ENCODE data around the gene LEMD2.

The LEMD2 gene

DNA sequence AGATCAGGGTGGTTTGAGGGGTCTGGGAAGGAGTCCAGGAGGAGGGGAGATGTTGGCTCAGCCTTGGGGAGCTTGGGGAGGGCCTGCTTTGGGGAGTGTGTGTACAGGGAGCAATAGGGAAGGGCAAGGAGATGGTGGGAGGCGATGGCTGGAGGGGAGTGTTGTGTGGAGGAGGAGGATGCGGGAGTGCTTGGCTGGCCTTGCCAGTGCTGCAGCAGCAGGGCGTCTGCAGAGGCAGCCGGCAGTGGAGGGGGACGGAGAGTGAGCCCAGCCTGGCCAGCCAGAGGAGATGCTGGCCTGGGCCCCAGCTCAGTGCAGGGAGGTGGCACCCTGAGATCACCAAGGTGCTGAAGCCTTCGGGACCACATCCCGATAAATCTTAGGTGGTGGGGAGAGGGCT lies 46.1 kb downstream of the LEMD2 start (continued):
- TF ChIP-seq, protein P1, sequence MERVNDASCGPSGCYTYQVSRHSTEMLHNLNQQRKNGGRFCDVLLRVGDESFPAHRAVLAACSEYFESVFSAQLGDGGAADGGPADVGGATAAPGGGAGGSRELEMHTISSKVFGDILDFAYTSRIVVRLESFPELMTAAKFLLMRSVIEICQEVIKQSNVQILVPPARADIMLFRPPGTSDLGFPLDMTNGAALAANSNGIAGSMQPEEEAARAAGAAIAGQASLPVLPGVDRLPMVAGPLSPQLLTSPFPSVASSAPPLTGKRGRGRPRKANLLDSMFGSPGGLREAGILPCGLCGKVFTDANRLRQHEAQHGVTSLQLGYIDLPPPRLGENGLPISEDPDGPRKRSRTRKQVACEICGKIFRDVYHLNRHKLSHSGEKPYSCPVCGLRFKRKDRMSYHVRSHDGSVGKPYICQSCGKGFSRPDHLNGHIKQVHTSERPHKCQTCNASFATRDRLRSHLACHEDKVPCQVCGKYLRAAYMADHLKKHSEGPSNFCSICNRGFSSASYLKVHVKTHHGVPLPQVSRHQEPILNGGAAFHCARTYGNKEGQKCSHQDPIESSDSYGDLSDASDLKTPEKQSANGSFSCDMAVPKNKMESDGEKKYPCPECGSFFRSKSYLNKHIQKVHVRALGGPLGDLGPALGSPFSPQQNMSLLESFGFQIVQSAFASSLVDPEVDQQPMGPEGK (tag by site-specific recombination; IDR thresholded peaks at IDR 0.05) = no peak; the same call in 1 of the 2 replicates
- TF ChIP-seq ZNF223 (tag by site-specific recombination; IDR thresholded peaks at IDR 0.05) (no peak), KLF10 (tag by site-specific recombination; IDR thresholded peaks at IDR 0.05) (no peak), ZNF16 (tag by site-specific recombination; IDR thresholded peaks at IDR 0.05; ENCODE audit: low read depth) (no peak), ZNF184 (tag by site-specific recombination; IDR thresholded peaks at IDR 0.05) (no peak), EGR2 (tag by site-specific recombination; IDR thresholded peaks at IDR 0.05; ENCODE audit: low read depth) (peak; percentile 86), ZNF510 (tag by site-specific recombination; IDR thresholded peaks at IDR 0.05; ENCODE audit: insufficient replicate concordance) (no peak), WT1 (tag by site-specific recombination; IDR thresholded peaks at IDR 0.05) (peak; percentile 83), ZNF677 (tag by site-specific recombination; IDR thresholded peaks at IDR 0.05) (no peak), ZNF785 (tag by site-specific recombination; IDR thresholded peaks at IDR 0.05) (no peak), ZNF664 (tag by site-specific recombination; IDR thresholded peaks at IDR 0.05) (no peak)
- TF ChIP-seq, protein P2, sequence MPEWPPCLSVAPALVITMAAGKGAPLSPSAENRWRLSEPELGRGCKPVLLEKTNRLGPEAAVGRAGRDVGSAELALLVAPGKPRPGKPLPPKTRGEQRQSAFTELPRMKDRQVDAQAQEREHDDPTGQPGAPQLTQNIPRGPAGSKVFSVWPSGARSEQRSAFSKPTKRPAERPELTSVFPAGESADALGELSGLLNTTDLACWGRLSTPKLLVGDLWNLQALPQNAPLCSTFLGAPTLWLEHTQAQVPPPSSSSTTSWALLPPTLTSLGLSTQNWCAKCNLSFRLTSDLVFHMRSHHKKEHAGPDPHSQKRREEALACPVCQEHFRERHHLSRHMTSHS (tag by site-specific recombination; IDR thresholded peaks at IDR 0.05) = no peak
- TF ChIP-seq, protein P3, sequence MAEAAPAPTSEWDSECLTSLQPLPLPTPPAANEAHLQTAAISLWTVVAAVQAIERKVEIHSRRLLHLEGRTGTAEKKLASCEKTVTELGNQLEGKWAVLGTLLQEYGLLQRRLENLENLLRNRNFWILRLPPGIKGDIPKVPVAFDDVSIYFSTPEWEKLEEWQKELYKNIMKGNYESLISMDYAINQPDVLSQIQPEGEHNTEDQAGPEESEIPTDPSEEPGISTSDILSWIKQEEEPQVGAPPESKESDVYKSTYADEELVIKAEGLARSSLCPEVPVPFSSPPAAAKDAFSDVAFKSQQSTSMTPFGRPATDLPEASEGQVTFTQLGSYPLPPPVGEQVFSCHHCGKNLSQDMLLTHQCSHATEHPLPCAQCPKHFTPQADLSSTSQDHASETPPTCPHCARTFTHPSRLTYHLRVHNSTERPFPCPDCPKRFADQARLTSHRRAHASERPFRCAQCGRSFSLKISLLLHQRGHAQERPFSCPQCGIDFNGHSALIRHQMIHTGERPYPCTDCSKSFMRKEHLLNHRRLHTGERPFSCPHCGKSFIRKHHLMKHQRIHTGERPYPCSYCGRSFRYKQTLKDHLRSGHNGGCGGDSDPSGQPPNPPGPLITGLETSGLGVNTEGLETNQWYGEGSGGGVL (tag by site-specific recombination; IDR thresholded peaks at IDR 0.05) = peak; percentile 50
- TF ChIP-seq, protein P4, sequence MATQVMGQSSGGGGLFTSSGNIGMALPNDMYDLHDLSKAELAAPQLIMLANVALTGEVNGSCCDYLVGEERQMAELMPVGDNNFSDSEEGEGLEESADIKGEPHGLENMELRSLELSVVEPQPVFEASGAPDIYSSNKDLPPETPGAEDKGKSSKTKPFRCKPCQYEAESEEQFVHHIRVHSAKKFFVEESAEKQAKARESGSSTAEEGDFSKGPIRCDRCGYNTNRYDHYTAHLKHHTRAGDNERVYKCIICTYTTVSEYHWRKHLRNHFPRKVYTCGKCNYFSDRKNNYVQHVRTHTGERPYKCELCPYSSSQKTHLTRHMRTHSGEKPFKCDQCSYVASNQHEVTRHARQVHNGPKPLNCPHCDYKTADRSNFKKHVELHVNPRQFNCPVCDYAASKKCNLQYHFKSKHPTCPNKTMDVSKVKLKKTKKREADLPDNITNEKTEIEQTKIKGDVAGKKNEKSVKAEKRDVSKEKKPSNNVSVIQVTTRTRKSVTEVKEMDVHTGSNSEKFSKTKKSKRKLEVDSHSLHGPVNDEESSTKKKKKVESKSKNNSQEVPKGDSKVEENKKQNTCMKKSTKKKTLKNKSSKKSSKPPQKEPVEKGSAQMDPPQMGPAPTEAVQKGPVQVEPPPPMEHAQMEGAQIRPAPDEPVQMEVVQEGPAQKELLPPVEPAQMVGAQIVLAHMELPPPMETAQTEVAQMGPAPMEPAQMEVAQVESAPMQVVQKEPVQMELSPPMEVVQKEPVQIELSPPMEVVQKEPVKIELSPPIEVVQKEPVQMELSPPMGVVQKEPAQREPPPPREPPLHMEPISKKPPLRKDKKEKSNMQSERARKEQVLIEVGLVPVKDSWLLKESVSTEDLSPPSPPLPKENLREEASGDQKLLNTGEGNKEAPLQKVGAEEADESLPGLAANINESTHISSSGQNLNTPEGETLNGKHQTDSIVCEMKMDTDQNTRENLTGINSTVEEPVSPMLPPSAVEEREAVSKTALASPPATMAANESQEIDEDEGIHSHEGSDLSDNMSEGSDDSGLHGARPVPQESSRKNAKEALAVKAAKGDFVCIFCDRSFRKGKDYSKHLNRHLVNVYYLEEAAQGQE (tag by site-specific recombination; IDR thresholded peaks at IDR 0.05) = no peak

DNA sequence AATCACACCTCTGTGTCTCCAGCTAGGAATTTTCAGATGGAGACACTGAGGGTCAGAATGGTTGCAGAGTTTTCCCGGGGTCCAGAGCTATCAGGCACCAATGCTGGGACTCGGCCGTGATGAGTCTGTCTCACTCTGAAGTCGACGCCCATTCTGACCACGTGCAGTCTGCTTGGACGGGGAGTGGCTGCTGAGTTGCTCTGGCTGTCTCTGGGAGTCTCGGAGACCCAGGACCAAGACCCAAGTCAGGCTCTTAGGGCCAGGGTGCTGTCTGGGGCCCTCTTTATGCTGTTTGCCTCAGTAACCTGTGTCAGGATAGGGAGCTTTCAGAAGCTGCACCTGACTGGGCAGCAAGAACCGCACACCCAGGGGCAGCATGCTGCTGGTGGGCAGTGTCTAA lies 46.8 kb downstream of the LEMD2 start:
- H3K27ac ChIP-seq (ENCODE audit: extremely low read depth, low read depth, low read length) = no peak overlapping the region
- H3K4me1 ChIP-seq (ENCODE audit: control insufficient read depth, insufficient read depth, low read length) = peaks cover 21% of the 10 kb centered on the region
- ChIA-PET POLR2A (no interaction called here), CTCF (interaction anchor here (0.9 to 6.7 kb wide), 6 partner anchors 10 to 285 kb away, joined by 3 to 193 read pairs (median 8); partner anchors contain the start of gene UQCC2)
- TF ChIP-seq, protein P5, sequence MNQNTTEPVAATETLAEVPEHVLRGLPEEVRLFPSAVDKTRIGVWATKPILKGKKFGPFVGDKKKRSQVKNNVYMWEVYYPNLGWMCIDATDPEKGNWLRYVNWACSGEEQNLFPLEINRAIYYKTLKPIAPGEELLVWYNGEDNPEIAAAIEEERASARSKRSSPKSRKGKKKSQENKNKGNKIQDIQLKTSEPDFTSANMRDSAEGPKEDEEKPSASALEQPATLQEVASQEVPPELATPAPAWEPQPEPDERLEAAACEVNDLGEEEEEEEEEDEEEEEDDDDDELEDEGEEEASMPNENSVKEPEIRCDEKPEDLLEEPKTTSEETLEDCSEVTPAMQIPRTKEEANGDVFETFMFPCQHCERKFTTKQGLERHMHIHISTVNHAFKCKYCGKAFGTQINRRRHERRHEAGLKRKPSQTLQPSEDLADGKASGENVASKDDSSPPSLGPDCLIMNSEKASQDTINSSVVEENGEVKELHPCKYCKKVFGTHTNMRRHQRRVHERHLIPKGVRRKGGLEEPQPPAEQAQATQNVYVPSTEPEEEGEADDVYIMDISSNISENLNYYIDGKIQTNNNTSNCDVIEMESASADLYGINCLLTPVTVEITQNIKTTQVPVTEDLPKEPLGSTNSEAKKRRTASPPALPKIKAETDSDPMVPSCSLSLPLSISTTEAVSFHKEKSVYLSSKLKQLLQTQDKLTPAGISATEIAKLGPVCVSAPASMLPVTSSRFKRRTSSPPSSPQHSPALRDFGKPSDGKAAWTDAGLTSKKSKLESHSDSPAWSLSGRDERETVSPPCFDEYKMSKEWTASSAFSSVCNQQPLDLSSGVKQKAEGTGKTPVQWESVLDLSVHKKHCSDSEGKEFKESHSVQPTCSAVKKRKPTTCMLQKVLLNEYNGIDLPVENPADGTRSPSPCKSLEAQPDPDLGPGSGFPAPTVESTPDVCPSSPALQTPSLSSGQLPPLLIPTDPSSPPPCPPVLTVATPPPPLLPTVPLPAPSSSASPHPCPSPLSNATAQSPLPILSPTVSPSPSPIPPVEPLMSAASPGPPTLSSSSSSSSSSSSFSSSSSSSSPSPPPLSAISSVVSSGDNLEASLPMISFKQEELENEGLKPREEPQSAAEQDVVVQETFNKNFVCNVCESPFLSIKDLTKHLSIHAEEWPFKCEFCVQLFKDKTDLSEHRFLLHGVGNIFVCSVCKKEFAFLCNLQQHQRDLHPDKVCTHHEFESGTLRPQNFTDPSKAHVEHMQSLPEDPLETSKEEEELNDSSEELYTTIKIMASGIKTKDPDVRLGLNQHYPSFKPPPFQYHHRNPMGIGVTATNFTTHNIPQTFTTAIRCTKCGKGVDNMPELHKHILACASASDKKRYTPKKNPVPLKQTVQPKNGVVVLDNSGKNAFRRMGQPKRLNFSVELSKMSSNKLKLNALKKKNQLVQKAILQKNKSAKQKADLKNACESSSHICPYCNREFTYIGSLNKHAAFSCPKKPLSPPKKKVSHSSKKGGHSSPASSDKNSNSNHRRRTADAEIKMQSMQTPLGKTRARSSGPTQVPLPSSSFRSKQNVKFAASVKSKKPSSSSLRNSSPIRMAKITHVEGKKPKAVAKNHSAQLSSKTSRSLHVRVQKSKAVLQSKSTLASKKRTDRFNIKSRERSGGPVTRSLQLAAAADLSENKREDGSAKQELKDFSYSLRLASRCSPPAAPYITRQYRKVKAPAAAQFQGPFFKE (tag by site-specific recombination; IDR thresholded peaks at IDR 0.05; ENCODE audit: borderline replicate concordance) = no peak
- no peak for TF ChIP-seq ZNF658 (tag by site-specific recombination; IDR thresholded peaks at IDR 0.05)
- TF ChIP-seq SP2 (tag by site-specific recombination; IDR thresholded peaks at IDR 0.05) = no peak
- no peak for TF ChIP-seq BCL11A (tag by site-specific recombination; IDR thresholded peaks at IDR 0.05; ENCODE audit: low read depth)
- no peak for TF ChIP-seq HOXC10 (CRISPR knock-in tag; IDR thresholded peaks at IDR 0.05)
- no peak for TF ChIP-seq ZBTB21 (tag by site-specific recombination; IDR thresholded peaks at IDR 0.05)
- no peak for TF ChIP-seq ZNF169 (tag by site-specific recombination; IDR thresholded peaks at IDR 0.05)
- no peaks in the 10 kb centered on the region for H3K36me3 ChIP-seq (ENCODE audit: control insufficient read depth in 2 of 2, insufficient read depth in 1 of 2, low read length in 2 of 2)
- no peaks in the 10 kb centered on the region for H3K9me3 ChIP-seq (ENCODE audit: control insufficient read depth, insufficient read depth, low read depth, low read length)
- H3K4me3 ChIP-seq (ENCODE audit: low read depth, low read length) = no peak overlapping the region

All from HEK293 (cell line).